GM21717 (cell line): ENCODE results near the gene TOR1A.

ENCODE experiments used
- ATAC-seq: cut with Tn5 transposase; IDR thresholded peaks from one replicate; pipeline ENCODE4 v1.9.1; 2021; ENCODE audit warnings: mild to moderate bottlenecking, moderate library complexity; ENCODE audit not compliant: unreplicated experiment

Gene TOR1A

DNA sequence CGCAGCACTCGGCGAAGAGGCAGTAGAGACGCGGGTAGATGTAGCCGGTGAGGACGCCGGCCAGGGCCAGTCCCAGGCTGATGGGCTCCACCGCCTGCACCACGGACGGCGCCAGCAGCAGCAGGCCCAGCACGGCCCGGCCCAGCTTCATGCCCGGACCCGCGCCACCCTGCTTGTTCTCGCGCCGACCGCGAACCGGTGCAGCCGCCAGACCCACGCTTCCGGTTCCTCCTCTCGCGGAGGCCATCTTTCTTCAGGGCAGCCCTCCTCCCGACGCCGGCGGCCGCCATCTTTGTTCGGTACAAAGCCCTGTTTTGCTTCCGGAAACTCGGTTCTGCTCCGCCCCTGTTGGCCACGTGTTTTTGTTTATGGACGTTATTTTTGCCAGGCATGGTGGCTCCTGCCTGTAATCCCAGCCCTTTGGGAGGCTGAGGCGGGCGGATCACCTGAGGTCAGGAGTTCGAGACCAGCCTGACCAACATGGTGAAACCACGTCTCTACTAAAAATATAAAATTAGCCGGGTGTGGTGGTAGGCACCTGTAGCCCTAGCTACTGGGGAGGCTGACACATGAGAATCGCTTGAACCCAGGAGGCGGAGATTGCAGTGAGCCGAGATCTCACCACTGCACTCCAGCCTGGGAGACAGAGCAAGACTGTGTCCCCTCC lies at the start of gene TOR1A:
Gene TOR1A, minus strand, starts transcription at position 202 of the 667 bp plus-strand sequence. Its CDS starts 51 bp downstream, at position 151.
- ATAC-seq, result peak; percentile 82

- ATAC-seq, result no peak
Measured at GRCh38 chr9:129871046-129871445, 47.1 kb upstream of the TOR1A start.

- ATAC-seq, result no peak
Measured at GRCh38 chr9:129869585-129870501, 45.9 kb upstream of the TOR1A start.

DNA sequence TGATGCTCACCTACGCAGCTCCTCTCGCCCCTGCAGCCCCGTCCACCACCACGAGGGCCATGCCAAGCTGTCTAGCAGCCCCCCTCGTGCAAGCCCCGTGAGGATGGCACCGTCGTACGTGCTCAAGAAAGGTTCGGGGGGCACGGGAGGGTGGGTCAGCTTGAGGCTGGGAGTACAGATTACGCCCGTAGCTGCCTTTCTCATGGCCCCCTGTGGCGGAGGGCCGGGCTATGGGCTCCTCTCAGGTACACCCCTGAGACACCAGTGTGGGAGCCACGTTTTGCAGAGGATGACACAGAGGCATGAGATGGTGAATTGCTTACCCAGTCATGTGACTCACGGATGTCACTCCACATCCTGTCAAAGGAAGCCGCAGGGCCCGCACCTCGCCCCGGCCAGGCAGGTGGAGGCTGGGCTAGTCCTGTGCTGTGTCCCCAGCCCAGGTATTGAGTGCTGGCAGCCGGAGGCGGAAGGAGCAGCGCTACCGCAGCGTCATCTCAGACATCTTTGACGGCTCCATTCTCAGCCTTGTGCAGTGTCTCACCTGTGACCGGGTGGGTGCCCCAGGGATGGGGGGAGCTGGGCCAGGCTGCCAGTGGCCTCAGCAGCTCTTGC lies 45.0 kb upstream of the TOR1A start:
- ATAC-seq, result no peak

DNA sequence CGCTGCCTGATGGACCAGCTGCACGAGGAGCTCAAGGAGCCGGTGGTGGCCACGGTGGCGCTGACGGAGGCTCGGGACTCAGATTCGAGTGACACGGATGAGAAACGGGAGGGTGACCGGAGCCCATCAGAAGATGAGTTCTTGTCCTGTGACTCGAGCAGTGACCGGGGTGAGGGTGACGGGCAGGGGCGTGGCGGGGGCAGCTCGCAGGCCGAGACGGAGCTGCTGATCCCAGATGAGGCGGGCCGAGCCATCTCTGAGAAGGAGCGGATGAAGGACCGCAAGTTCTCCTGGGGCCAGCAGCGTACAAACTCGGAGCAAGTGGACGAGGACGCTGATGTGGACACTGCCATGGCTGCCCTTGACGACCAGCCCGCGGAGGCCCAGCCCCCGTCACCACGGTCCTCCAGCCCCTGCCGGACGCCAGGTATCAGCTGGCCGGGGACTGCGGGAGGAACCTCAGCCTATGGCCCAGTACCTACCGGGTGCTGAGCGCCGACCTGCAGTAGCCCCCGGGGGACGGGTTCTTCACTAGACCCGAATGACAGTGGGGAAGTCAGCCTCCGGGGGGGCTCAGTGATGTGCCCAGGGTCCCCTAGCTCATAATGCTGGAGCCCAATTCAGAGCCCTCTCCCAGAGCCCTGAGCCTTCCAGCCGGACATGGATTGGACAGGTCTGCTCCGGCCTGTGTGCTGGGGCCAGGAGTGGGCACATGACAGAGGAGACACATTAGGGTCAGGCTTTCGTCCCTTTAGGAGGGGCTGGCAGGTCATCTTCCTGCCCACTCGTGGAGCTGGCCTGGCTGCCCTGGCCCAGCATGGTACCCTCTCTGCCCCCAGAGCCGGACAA lies 44.3 kb upstream of the TOR1A start:
- ATAC-seq, result no peak

DNA sequence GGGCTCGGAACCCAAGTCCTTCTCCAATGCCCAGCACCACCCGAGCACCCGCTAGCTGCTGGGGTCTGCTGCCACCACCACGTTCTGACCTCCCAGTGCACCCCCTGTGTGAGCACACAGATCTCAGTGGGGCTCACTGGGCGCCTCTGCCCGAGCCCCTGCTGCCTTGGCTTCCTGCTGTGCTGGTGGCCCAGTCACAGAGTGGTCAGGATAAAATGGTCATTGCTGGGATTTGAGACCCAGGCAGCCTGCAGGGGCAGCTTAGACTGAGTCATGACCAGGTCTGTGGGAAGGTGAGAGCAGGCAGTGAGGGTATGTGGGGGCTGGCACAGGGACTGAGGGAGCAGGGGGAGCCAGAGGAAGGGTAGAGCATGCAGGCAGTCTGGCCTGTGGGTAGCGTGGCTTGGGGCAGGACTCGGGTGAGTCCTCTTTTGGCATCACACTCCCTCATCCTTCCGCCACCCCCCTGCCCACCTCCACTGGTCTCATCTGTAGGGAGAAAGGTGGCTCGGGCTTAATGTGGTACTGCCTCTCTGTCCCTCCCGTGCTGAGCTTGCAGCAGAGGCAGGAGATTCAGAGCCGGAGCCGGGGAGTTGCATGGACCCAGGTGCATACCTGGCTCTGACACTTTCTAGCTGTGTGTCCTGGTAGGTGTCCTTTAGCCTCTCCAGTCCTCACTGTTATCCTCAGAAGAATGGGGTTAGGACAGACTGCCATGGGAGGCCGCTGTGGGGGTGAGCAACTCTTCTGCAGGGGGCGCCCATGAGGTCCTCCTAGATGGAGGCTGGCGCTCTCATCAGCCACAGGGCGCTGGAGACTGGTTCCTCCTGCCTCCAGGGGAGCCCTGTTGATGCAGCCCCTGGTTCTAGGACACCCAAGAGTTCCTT lies 43.4 kb upstream of the TOR1A start:
- ATAC-seq, result no peak

DNA sequence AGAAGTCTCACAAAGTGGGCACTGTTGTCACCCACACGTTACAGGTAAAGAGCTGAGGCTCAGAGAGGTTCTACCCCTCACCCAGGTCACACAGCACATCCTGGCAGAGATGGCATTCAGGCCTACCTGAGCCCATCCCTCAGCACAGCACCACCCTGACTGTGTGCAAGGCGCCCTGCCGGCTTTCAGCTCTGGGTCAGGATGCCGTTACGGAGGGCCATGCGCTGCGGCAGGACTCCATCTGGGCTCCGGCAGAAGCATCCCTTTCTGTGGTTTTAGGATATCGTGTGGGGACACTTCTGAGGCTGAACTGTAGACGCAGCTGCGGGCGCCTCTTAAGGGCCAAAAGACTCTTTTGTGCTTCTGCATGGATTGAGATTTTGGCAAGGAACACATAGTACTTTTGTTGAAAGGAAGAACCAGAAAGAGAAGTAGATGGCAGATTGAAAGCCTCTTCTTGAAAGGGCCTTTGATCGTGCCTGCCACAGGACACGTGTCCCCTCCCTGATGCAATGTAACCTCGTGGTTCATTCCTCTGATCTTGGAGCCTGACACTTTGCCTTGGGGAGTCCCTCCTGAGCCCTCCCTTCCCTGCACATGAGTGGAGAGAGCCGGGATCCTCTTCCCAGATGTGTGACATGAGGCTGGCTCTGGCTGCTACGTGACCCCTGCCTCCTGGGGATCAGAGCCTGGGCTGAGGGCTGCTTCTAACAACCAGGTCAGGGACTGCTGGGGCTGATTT lies 42.6 kb upstream of the TOR1A start:
- ATAC-seq, result no peak

DNA sequence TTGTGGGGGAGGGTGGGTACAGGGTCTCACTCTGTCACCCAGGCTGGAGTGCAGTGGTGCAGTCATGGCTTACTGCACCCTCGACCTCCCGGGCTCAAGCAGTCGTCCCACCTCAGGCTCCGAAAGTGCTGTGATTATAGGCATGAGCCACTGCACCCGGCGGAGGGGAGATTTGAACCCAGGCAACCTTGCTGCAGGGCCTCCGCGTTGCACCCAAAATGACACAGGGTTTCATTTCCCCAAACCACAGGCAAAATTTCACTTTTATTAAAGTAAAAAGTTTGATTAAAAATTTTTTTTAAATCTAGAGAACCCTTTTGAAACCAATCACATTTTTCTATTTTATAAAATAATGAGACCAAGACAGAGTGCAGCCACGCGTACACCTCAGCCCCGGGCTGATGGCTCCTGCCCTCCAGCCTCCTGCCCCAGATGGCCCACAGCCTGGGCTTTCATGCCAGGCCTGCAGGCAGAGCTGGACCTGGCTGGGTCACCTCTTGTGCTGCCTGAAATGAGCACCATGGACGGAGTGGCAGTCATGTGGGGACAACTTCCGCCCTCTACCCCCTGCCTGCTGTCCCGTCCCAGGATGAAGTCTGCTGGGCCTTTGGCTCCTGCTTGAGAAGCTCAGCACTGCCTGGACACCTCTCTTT lies 41.9 kb upstream of the TOR1A start:
- ATAC-seq, result no peak

DNA sequence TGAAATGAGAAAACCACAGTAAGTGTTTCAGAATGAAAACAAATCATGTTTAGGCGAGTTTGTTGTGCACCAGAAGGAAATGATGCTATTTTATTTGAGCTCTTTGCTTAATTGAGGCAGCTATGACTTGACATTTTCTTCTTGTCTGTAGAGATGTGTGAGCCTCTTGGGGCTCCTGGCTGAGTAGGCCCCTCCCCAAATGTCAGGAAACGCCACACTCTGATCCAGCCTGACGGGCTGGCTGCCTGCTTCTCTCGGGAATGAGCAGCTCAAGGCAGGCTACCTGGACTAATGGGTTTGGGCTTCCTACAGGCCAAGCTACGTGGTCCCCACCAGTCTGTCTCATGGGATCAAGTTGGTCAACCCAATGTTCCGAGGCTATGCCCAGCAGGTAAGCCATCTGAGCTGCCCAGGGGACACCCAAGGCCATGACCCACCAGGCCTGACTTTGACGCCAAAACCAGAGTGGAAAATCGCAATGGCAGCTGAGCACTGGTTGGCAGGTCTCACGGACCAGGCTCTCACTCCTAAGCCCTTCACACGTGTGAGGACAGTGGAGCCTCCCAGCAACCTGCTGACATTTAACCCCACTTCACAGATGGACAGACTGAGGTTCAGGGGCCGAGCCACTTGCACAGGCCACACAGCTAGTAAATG lies 41.2 kb upstream of the TOR1A start:
- no peak for ATAC-seq

DNA sequence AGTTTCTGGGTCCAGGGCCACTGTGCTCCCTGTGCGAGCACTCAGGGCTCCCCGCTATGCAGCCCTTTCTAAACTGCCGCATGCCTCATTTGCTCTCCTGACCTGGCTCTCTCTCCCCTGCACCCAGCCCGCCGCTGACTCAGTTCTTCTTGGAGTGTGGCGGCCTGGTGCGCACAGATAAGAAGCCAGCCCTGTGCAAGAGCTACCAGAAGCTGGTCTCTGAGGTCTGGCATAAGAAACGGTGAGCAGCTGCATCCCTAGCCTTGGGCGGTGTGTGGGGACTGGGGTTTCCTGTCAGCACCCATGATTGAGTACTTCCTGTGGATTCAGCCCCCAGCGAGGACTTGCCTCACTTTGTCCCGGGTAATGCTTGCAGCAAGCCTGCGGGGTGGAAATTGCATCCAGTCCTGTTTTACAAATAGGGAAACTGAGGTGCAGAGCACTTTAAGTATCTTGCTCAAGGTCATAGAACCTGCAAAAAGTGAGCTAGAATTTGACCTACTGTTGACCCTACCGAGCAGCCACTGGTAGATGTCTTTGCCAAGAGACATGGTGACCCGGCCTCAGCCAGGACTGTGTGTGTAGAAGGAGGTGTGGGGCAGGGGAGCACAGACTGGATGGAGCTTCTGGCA lies 39.2 kb upstream of the TOR1A start:
- no peak for ATAC-seq

DNA sequence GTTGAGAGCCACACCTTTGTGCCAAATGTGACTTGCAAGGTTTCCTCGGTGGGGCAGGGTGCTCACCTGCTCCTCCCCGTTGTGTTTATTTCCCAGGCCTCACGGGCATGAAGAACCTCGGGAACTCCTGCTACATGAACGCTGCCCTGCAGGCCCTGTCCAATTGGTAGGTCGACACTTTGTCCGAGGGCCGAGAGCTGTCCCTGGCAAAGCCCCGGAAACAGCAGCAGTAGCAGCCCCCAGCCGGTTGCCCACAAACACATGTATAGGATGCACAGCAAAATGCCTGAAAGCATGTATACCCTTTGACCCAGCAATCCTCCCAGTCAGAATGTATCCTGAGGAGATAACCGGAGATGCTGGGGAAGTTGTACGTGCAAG lies 37.5 kb upstream of the TOR1A start:
- no peak for ATAC-seq

- ATAC-seq, result no peak
Measured at GRCh38 chr9:129860653-129861446, 36.9 kb upstream of the TOR1A start.

- ATAC-seq, result no peak
Measured at GRCh38 chr9:129858167-129858962, 34.4 kb upstream of the TOR1A start.

- ATAC-seq, result no peak
Measured at GRCh38 chr9:129857207-129857606, 33.3 kb upstream of the TOR1A start.

- ATAC-seq, result no peak
Measured at GRCh38 chr9:129854588-129855110, 30.7 kb upstream of the TOR1A start.

DNA sequence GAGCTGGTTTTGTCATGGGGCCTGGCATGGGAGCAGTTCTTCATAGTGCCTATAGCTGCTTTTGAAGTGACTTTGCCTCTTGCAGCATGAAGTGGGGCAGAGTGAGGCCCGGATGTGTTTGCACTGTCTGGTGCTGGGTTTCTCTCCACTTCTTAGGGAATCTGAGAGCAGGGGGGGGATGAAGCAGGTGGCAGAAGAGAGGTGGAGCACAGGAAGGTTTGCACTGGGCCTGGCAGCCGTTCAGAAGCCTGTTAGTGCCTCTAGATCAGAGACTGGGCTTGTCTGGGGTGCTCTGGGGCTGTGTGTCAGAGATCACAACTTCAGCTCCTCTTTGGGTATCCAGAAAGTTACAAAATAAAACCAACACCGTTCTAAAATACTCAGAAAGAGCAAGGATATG lies 29.7 kb upstream of the TOR1A start:
- ATAC-seq, result no peak
